ENCODE measurements around the gene MAPT. TPM values are rescaled to one million over a fixed set of nuclear protein-coding genes. Genes with fewer than 3 reads are reported as not detected.

Gene MAPT
- total RNA-seq, 1 donor from 2014 or later = 2.1 TPM

- H3K79me2 ChIP-seq (ENCODE audit: insufficient read depth, low read length) = no peaks in the 10 kb centered on the region
- H2AFZ ChIP-seq (ENCODE audit: low read depth, low read length) = no peak overlapping the region
- no peaks in the 10 kb centered on the region for H3K27me3 ChIP-seq (ENCODE audit: insufficient read depth, low read length)
- peaks cover 2% of the 10 kb centered on the region for H3K36me3 Mint-ChIP-seq (ENCODE audit: low read depth, unreplicated experiment)
- no peaks in the 10 kb centered on the region for H3K9me3 Mint-ChIP-seq (ENCODE audit: unreplicated experiment)
- peaks cover 6% of the 10 kb centered on the region for H3K4me1 ChIP-seq (ENCODE audit: insufficient read depth, low read length)
- H3K9me3 ChIP-seq (ENCODE audit: insufficient read depth, low read depth, low read length) = no peaks in the 10 kb centered on the region
- H3K4me3 Mint-ChIP-seq (ENCODE audit: unreplicated experiment) = no peak overlapping the region
- H3K4me3 ChIP-seq (ENCODE audit: insufficient read depth, low read depth, low read length) = no peak overlapping the region
- peaks cover 6% of the 10 kb centered on the region for H3K4me1 Mint-ChIP-seq (ENCODE audit: low read depth, unreplicated experiment)
- H3K9ac ChIP-seq (ENCODE audit: low read length) = no peak overlapping the region
- no peak overlapping the region for H3K4me2 ChIP-seq (ENCODE audit: low read length)
- DNase-seq (ENCODE audit: low read depth) (no peak), FAIRE-seq (no peak)
- H3K27me3 Mint-ChIP-seq (ENCODE audit: low read depth, unreplicated experiment) = peaks cover 4% of the 10 kb centered on the region
- TF ChIP-seq CTCF (IDR thresholded peaks at IDR 0.05; ENCODE audit: insufficient read depth, low read depth, low read length) (no peak), EZH2 (IDR thresholded peaks at IDR 0.05; ENCODE audit: insufficient read depth, low read length) (no peak)
- H3K27ac ChIP-seq (ENCODE audit: low read depth, low read length) = no peak overlapping the region
- H3K36me3 ChIP-seq (ENCODE audit: insufficient read depth, low read length) = no peaks in the 10 kb centered on the region
- H4K20me1 ChIP-seq (ENCODE audit: insufficient read depth, low read length) = no peaks in the 10 kb centered on the region
- H3K27ac Mint-ChIP-seq (ENCODE audit: unreplicated experiment) = no peak overlapping the region
These were observed 101.4 kb downstream of the MAPT start for GRCh38 chr17:45995627-45996270.

- Histone ChIP-seq H3K4me3 (ENCODE audit: insufficient read depth, low read depth, low read length) (no peak overlapping the region), H3K9me3 (ENCODE audit: insufficient read depth, low read depth, low read length) (no peaks in the 10 kb centered on the region), H3K4me2 (ENCODE audit: low read length) (no peak overlapping the region), H4K20me1 (ENCODE audit: insufficient read depth, low read length) (no peaks in the 10 kb centered on the region), H2AFZ (ENCODE audit: low read depth, low read length) (no peak overlapping the region), H3K9ac (ENCODE audit: low read length) (no peak overlapping the region), H3K4me1 (ENCODE audit: insufficient read depth, low read length) (peaks cover 6% of the 10 kb centered on the region), H3K27me3 (ENCODE audit: insufficient read depth, low read length) (no peaks in the 10 kb centered on the region), H3K27ac (ENCODE audit: low read depth, low read length) (no peak overlapping the region), H3K79me2 (ENCODE audit: insufficient read depth, low read length) (no peaks in the 10 kb centered on the region), H3K36me3 (ENCODE audit: insufficient read depth, low read length) (no peaks in the 10 kb centered on the region)
- DNase-seq (ENCODE audit: low read depth) = no peak
- Mint-ChIP-seq H3K36me3 (ENCODE audit: low read depth, unreplicated experiment) (peaks cover 2% of the 10 kb centered on the region), H3K4me1 (ENCODE audit: low read depth, unreplicated experiment) (peaks cover 6% of the 10 kb centered on the region), H3K27me3 (ENCODE audit: low read depth, unreplicated experiment) (peaks cover 4% of the 10 kb centered on the region), H3K4me3 (ENCODE audit: unreplicated experiment) (no peak overlapping the region), H3K9me3 (ENCODE audit: unreplicated experiment) (no peaks in the 10 kb centered on the region), H3K27ac (ENCODE audit: unreplicated experiment) (no peak overlapping the region)
- TF ChIP-seq CTCF (IDR thresholded peaks at IDR 0.05; ENCODE audit: insufficient read depth, low read depth, low read length) (no peak), EZH2 (IDR thresholded peaks at IDR 0.05; ENCODE audit: insufficient read depth, low read length) (no peak)
- FAIRE-seq = no peak
These were observed 102.1 kb downstream of the MAPT start for GRCh38 chr17:45996282-45996937.

- Histone ChIP-seq H2AFZ (ENCODE audit: low read depth, low read length) (no peak overlapping the region), H3K27ac (ENCODE audit: low read depth, low read length) (no peak overlapping the region)
- FAIRE-seq = no peak
These were observed 102.8 kb downstream of the MAPT start for GRCh38 chr17:45997166-45997565.

More at GRCh38 chr17:45997166-45997565, 102.8 kb downstream of the MAPT start:
- Histone ChIP-seq H3K9ac (ENCODE audit: low read length) (no peak overlapping the region), H3K36me3 (ENCODE audit: insufficient read depth, low read length) (no peaks in the 10 kb centered on the region), H3K4me1 (ENCODE audit: insufficient read depth, low read length) (peaks cover 6% of the 10 kb centered on the region), H3K79me2 (ENCODE audit: insufficient read depth, low read length) (no peaks in the 10 kb centered on the region), H3K27me3 (ENCODE audit: insufficient read depth, low read length) (no peaks in the 10 kb centered on the region), H4K20me1 (ENCODE audit: insufficient read depth, low read length) (no peaks in the 10 kb centered on the region), H3K4me3 (ENCODE audit: insufficient read depth, low read depth, low read length) (no peak overlapping the region), H3K9me3 (ENCODE audit: insufficient read depth, low read depth, low read length) (no peaks in the 10 kb centered on the region), H3K4me2 (ENCODE audit: low read length) (no peak overlapping the region)
- no peaks in the 10 kb centered on the region for H3K9me3 Mint-ChIP-seq (ENCODE audit: unreplicated experiment)
- H3K4me3 Mint-ChIP-seq (ENCODE audit: unreplicated experiment) = no peak overlapping the region
- H3K27ac Mint-ChIP-seq (ENCODE audit: unreplicated experiment) = no peak overlapping the region
- no peak for DNase-seq (ENCODE audit: low read depth)
- H3K27me3 Mint-ChIP-seq (ENCODE audit: low read depth, unreplicated experiment) = peaks cover 7% of the 10 kb centered on the region
- peaks cover 2% of the 10 kb centered on the region for H3K36me3 Mint-ChIP-seq (ENCODE audit: low read depth, unreplicated experiment)
- peaks cover 6% of the 10 kb centered on the region for H3K4me1 Mint-ChIP-seq (ENCODE audit: low read depth, unreplicated experiment)
- TF ChIP-seq CTCF (IDR thresholded peaks at IDR 0.05; ENCODE audit: insufficient read depth, low read depth, low read length) (no peak), EZH2 (IDR thresholded peaks at IDR 0.05; ENCODE audit: insufficient read depth, low read length) (no peak)

Data from astrocyte (in vitro differentiated cells and primary cell).